GM04503 (cell line): Measurements from ENCODE around the gene RPS6KB2.
"Not testable (repeated sequence)": the region's sequence is repeated elsewhere in the genome, so short reads cannot be mapped to it uniquely, and the experiment has no call there.

Experiments
- DNase-seq: peaks from one replicate; pipeline ENCODE4 v3.0.0-alpha.2; 2012; ENCODE audit warnings: low read depth

RPS6KB2 gene

DNA sequence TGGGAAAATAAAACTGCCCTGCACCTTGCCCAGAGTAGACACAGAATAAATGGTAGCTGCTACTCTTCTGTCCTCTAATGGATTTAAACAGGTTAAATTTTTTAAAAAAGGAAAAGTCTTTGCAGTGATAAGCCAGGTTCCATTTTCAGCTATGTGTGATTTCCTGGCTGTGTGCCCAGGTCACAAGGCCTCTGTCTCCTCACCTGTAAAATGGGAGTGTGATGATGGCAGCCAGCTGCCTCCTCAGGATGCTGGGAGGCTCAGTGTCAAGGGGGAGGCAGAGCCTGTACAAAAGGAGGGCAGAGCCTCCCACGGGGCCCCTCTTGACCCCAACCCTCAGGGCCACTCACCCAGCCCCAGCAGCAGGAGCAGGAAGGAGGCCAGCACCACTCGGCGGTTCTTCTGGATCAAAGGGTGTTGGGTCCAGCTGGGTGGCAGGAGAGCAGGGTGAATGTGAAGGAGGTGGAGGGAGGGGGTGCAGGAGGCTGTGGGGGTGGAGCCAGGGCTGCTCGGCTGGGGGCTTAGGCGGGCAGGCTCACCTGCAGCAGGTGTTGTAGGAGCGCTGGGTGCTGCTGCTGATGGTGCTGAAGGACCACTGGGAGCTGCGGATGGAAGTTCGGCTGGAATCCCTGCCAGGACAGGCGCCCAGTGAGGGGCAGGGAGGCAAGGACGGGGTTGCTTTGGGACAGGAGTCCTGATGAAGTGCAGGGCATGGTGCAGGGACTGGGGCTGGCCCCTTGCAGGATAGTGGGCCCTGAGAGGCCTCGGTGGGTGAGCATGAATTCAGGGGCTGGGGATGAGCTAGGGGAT is 38.9 kb downstream of the RPS6KB2 start:
- no peak for DNase-seq

DNA sequence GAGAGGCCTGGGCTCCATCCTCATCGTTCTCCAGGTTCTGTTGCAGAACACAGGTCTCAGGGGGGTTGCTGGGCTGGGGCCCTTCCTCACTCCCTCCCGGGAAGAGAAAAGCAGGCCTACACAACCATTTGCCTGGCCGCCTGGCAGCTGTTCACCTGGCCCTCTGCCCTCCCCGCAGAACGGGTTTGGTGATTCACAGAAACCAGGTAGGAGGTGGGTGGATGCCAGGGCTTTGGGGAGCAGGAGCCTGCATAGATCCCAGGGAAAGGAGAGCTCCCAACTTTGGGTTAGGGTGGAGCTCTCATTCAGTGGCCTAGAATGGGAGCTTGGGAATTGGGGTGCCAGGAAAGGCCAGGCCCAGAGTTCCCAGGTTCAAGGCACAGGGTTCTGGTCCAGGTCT is 39.8 kb downstream of the RPS6KB2 start:
- DNase-seq: no peak

DNA sequence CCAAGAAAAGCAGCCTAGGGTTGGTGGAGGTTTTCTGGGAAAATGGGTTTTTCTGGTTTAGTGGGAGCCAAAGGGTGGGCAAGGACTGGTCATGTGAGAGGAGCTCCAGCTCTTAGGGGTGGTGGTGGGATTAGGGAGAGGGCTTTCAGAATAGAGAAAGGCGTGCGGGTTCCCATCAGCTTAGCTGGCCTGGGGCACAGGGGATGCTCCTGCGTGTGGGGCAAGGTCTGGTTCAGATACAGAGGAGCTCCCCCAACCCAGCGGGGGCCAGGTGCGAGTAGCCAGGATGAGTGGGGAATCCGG is 40.1 kb downstream of the RPS6KB2 start:
- DNase-seq: no peak

DNA sequence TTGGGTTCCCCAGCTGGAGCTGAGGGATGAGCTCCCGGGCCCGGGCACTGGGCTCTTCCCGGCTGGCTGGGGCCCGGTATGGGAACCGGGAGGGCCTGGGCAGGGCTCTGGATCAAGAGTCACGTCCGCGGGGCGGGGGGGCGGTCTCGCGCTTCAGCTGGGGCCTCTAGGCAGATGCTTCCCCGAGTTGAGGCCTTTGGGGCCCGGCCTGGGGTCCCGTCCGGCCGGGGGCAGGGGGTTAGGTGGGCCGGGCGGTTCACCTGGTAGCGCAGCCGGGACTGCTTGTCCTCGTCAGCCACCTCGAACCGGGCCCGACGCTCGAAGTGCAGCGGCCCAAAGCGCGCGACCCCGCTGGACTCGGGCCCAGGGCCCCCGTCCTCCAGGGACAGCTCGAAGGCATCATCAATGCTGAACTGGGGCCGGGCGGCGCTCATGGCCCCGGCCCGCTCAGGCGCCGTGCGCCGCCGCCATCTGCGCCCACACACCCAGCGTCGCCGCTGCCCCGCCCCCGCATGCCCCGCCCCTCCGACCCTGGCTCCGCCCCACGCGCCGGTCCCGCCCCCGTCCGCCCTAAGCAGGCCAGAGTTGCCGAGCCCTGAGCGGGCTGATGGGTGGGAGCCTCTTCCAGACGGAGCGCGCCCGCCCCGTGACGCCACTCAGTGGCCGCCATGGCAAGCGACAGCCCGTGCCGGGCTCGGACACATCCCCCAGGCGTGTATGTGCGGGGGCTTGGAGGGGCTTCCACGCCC is 40.6 kb downstream of the RPS6KB2 start, which contains the start of gene TMEM134:
Gene TMEM134, minus strand, starts transcription at position 493 of the 749 bp plus-strand sequence. Its CDS starts 59 bp downstream, at position 434.
- DNase-seq: peak; percentile 44

DNA sequence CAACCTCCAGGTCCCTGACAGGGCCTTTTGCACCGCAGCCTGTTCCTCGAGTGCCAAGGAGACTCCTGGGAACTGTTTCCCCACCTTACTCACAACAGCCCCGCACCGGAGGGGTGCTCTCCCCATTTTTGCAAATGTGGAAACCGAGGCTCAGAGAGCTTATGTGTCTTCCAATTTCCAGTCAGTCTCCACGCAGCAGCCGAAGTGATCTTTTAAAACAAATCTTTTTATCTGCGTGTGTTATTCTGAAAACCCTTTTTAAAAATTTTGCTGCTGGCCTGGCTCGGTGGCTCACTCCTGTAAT is 41.2 kb downstream of the RPS6KB2 start:
- DNase-seq: no peak

DNA sequence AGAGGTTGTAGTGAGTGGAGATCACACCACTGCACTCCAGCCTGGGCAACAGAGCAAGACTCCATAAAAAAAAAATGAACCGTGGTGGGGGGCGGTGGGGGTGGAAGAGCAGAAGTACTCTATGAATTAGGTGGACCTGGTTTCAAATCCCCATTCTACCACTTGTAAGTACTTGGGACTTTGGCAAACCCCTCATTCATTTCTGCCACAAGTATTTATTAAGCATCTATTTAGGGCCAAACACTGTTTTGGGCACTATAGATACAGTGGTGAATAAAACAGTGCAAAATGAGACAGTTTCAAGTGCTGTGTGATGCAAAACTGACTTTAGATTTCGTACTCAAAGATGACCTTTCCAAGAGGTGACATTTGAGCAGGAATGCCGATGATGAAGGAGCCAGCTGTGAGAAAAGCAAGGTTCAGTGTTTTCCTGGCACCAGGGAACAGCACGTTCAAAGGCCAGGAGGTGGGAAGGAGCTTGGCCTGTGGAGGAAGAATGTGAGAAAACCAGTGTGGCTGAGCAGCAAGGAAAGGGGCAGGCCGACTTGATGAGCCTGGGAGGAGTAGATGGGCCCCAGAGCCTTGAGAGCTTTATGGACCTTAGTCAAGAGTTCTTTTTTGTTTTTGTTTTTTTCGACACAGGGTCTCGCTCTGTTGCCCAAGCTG is 42.2 kb downstream of the RPS6KB2 start:
- DNase-seq: no peak

DNA sequence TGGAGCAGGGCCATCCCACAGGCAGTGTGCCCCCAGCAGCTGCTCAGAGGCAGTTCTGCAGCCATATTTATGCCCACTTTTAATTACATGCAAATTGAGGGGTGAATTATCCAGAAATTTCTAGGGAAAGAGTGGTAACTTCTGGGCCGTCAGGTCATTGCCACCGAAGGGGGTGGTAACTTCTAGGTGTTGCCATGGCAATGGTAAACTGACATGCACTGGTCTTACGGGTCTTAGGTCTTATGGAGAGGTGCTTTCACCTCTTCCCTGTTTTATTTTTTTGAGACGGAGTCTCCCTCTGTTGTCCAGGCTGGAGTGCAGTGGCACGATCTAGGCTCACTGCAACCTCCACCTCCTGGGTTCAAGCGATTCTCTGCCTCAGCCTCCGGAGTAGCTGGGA is 44.6 kb downstream of the RPS6KB2 start:
- DNase-seq: no peak

DNA sequence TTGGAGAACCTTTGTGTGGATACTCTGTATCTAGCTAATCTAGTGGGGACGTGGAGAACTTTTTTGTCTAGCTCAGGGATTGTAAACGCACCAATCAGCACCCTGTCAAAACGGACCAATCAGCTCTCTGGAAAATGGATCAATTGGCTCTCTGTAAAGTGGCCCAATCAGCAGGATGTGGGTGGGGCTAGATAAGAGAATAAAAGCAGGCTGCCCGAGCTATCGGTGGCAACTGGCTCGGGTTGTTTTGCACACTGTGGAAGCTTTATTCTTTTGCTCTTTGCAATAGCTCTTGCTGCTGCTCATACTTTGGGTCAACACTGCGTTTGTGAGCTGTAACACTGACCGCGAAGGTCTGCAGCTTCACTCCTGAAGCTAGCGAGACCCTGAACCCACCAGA is 48.4 kb downstream of the RPS6KB2 start:
- not testable (repeated sequence) for DNase-seq

DNA sequence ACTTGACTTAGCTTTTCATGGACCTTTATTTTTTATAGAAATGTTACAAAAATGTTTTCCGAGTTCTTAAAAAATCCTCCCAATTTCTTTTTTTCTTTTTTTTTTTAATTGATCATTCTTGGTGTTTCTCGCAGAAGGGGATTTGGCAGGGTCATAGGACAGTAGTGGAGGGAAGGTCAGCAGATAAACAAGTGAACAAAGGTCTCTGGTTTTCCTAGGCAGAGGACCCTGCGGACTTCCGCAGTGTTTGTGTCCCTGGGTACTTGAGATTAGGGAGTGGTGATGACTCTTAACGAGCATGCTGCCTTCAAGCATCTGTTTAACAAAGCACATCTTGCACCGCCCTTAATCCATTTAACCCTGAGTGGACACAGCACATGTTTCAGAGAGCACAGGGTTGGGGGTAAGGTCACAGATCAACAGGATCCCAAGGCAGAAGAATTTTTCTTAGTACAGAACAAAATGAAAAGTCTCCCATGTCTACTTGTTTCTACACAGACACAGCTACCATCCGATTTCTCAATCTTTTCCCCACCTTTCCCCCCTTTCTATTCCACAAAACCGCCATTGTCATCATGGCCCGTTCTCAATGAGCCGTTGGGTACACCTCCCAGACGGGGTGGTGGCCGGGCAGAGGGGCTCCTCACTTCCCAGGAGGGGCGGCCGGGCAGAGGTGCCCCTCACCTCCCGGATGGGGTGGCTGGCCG is 49.2 kb downstream of the RPS6KB2 start:
- DNase-seq: not testable (repeated sequence)

DNA sequence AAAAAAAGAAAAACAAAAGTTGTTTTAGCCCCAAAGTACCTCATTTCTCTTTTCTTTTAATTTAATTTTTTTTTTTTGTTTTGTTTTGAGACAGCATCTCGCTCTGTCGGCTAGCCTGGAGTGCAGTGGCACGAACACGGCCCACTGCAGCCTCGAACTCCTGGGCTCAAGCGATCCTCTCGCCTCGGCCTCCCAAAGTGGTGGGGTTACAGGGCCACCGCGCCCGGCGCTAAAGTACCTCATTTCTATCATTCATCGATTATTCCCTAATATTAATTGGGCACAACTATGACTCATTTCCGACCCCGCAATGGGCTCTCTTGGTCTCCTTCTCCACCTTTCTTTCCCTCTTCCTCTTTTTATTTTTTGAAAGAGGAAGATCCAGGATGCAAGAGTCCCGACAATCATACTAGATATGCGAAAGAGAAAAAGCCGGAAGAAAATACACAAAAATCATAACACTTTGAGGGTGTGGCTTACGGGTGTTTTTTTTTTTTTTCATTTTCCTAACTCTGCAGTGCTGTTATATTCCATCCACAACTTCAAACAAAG is 54.1 kb downstream of the RPS6KB2 start:
- no peak for DNase-seq

DNA sequence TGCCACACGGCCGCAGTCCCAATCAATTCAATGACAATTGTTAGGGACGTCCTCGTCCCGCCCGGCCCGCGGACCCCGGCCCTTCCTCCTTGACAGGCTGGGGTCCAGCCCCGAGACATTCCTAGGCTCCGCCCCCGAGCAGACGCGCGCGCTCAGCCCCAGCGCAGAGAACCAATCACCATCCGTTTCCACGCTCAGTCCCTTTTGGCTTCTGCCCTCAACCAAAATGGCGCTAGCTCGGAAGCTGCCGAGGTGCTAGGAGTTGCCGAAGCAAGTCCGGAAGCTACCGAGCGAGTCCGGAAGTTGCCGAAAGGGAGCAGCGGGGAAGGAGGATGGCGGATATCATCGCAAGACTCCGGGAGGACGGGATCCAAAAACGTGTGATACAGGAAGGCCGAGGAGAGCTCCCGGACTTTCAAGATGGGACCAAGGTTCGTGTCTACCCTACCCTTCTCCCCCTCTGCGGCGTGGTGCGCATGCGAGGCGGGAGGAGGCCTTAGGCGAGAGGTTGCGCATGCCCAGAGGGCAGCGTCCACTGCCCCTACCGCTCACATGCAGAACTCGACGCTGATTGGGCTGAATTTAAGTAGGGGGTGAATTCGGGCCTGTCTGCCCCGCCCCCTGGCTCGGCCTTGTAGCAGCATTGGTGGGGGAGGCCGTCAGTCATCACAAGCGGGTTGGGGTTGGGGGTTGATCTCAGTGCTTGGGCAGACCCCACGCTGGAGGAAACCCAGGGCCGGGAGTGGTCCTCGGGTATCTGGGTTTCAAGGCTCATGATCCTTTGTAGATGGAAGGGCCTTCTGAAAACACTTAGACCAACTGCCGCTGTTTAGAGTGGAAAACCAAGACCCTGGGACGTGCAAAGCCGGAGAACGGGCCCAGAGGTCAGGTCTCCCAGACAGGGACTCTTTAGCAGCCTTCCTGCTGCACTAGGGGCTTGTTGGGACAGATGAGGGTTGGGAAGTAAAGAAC is 54.8 kb downstream of the RPS6KB2 start, which contains the start of gene AIP:
Gene AIP, plus strand, starts transcription at position 200 of the 972 bp plus-strand sequence. Its CDS starts 133 bp downstream, at position 333.
- DNase-seq: peak; percentile 89

DNA sequence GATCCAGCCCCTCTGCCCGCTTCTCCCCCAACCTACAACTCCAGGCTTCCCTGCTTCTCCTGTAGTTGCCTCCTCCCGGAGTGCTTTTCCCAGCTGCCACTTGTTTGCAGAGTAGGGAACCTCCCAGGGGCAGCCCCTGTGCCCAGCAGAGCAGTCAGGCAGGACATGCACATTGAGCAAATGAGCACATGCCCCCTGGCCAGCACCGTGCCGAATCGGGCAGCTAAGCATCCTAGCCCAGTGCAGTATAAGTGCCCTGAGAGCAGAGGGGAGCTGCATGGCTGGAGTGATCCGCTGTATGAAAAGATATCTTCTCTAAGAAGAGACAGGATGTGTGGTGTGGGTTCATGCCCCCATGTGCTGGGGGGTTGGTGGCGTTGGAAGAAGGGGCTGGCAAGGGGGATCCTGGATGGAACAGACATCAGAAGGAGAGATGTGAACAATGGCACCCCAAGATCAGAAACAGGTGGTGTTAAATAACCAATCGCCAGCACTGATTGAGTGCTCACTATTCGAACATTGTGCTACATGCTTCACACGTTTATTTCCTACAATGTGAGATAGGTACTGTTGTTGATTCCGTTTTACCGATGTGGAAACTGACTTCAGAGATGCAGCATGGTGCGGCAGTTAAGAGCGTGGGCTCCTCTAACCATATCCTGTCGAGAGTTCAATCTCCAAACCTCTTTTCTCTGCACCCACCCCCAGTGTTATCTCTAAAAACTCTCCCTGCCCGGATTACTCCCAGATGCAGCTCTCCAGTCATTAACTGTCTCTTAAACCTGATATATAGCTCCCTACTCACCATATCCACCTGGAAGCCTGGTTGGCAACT is 55.8 kb downstream of the RPS6KB2 start:
- no peak for DNase-seq

DNA sequence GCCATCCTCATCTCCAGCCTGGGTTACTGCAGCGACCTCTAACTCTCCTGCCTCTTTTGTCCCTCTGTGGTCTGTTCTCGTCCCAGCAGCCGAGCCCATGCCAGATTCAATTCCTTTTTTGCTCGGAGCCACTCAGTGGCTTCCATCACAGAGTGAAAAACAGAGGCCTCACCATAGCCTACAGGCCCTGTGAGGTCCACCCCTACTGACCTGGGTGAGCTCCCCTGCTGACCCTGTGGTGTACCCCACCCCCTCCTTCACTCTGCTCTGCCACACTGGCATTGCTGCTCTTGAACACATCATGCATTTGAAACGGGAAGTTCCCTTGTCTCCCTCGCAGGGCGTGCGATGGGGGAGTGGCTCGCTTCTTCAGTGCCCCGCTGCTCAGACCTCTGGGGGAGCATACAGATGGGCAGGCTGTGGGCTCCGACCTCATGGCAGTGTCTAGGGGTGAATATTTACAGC is 56.6 kb downstream of the RPS6KB2 start:
- no peak for DNase-seq
